Measurements from ENCODE around the gene OR10H1.

Gene OR10H1

DNA sequence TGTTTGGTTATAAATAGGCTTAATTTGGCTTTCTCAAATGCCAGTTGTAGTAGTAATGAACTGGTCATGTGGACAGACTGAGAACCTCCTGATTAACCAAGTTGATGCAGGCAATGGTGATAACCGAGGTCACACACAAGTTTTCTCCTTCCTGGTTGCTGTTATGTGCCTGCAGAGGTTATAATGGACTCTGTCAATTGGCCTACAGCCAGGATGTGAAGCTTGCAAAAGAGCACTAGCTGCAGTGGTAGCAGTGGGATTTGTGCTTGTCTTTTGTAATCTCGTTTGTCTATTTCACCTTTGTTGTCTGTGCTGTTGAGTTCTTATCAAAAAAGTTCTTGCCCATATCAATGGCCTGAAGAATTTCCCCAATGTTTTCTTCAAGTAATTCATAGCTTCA is 57.1 kb downstream of the OR10H1 start:
- TF ChIP-seq CSDC2 (CRISPR knock-in tag; IDR thresholded peaks at IDR 0.05): no peak
- TF ChIP-seq GLIS3 (CRISPR knock-in tag; IDR thresholded peaks at IDR 0.05): no peak
- TF ChIP-seq ZNF70 (CRISPR knock-in tag; IDR thresholded peaks at IDR 0.05): no peak
- TF ChIP-seq ZFP3 (CRISPR knock-in tag; IDR thresholded peaks at IDR 0.05): no peak
- TF ChIP-seq TOX (CRISPR knock-in tag; IDR thresholded peaks at IDR 0.05; ENCODE audit: borderline replicate concordance): no peak
- TF ChIP-seq OSR1 (CRISPR knock-in tag; IDR thresholded peaks at IDR 0.05): no peak
- no peak for TF ChIP-seq ISL1 (CRISPR knock-in tag; IDR thresholded peaks at IDR 0.05)
- TF ChIP-seq, protein P1, sequence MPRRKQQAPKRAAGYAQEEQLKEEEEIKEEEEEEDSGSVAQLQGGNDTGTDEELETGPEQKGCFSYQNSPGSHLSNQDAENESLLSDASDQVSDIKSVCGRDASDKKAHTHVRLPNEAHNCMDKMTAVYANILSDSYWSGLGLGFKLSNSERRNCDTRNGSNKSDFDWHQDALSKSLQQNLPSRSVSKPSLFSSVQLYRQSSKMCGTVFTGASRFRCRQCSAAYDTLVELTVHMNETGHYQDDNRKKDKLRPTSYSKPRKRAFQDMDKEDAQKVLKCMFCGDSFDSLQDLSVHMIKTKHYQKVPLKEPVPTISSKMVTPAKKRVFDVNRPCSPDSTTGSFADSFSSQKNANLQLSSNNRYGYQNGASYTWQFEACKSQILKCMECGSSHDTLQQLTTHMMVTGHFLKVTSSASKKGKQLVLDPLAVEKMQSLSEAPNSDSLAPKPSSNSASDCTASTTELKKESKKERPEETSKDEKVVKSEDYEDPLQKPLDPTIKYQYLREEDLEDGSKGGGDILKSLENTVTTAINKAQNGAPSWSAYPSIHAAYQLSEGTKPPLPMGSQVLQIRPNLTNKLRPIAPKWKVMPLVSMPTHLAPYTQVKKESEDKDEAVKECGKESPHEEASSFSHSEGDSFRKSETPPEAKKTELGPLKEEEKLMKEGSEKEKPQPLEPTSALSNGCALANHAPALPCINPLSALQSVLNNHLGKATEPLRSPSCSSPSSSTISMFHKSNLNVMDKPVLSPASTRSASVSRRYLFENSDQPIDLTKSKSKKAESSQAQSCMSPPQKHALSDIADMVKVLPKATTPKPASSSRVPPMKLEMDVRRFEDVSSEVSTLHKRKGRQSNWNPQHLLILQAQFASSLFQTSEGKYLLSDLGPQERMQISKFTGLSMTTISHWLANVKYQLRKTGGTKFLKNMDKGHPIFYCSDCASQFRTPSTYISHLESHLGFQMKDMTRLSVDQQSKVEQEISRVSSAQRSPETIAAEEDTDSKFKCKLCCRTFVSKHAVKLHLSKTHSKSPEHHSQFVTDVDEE (CRISPR knock-in tag; IDR thresholded peaks at IDR 0.05): no peak
- no peak for TF ChIP-seq TCF4 (CRISPR knock-in tag; IDR thresholded peaks at IDR 0.05; ENCODE audit: borderline replicate concordance)
- TF ChIP-seq BACH2 (CRISPR knock-in tag; IDR thresholded peaks at IDR 0.05; ENCODE audit: borderline replicate concordance): no peak
- TF ChIP-seq ZFP30 (CRISPR knock-in tag; IDR thresholded peaks at IDR 0.05): no peak
- TF ChIP-seq ARNTL (CRISPR knock-in tag; IDR thresholded peaks at IDR 0.05; ENCODE audit: borderline replicate concordance, low read depth): no peak
- no peak for TF ChIP-seq SNAI2 (CRISPR knock-in tag; IDR thresholded peaks at IDR 0.05)
- TF ChIP-seq PPARA (CRISPR knock-in tag; IDR thresholded peaks at IDR 0.05; ENCODE audit: borderline replicate concordance): no peak
- no peak for TF ChIP-seq ESRRG (CRISPR knock-in tag; IDR thresholded peaks at IDR 0.05)
- TF ChIP-seq ZNF8 (CRISPR knock-in tag; IDR thresholded peaks at IDR 0.05): no peak
- no peak for ATAC-seq
